ENCODE measurements around the gene TEX26. TPM values are rescaled to one million over a fixed set of nuclear protein-coding genes. Genes with fewer than 3 reads are reported as not detected.

TEX26 gene
- total and polyA plus RNA-seq, 2 of the 4 experiments (the other 2 are of a cell fraction), result not detected

- H4K20me1 ChIP-seq (ENCODE audit: insufficient read depth, low read length), result no peaks in the 10 kb centered on the region
- no peak overlapping the region for H3K23ac ChIP-seq (ENCODE audit: low read depth, low read length)
- H4K91ac ChIP-seq (ENCODE audit: insufficient read depth, low read depth, low read length), result no peak overlapping the region
- H3K4me1 ChIP-seq (ENCODE audit: control insufficient read depth, insufficient read depth, low read length), result no peaks in the 10 kb centered on the region; the same call in 1 of the 2 replicates
- no peaks in the 10 kb centered on the region for H3K9me3 ChIP-seq (ENCODE audit: control insufficient read depth, insufficient read depth, low read length)
- H2AFZ ChIP-seq (replicated peaks; ENCODE audit: low read length, poor library complexity), result no peak overlapping the region
- H3K9me1 ChIP-seq (ENCODE audit: insufficient read depth, low read length), result 0 out of 2 replicates have a peak, but pooled peaks cover 2% of the 10 kb centered on the region
- H4K8ac ChIP-seq (ENCODE audit: low read depth in 2 of 2, low read length in 2 of 2), result no peak overlapping the region
- CTCF ChIA-PET, result no interaction called here
- ATAC-seq (ENCODE audit: low read depth) (no peak), DNase-seq (no peak)
- in situ Hi-C loops (cut with MboI; ENCODE audit: low sequenced_read_pairs) (loop anchor here (10.0 kb wide), 1 partner anchor 205 kb away; no protein-coding TSS in a partner anchor), dilution Hi-C loops (cut with HindIII; ENCODE audit: low sequenced_read_pairs, unreplicated experiment) (no loop called here), intact Hi-C loops (cut with micrococcal nuclease) (loop anchor here (10.0 kb wide), 2 partner anchors 205 to 335 kb away; no protein-coding TSS in a partner anchor)
- H2BK20ac ChIP-seq (ENCODE audit: low read depth, low read length), result no peak overlapping the region
- no peak overlapping the region for H3K14ac ChIP-seq (replicated peaks; ENCODE audit: low read depth, low read length)
- no peak overlapping the region for H3K9ac ChIP-seq (ENCODE audit: low read depth, low read length)
- no peak overlapping the region for H3K4me2 ChIP-seq (ENCODE audit: low read depth, low read length)
- POLR2A ChIA-PET (ENCODE audit: unreplicated experiment), result no interaction called here
- no peak overlapping the region for H2AK5ac ChIP-seq (ENCODE audit: low read depth, low read length)
- H3K4me3 ChIP-seq (ENCODE audit: insufficient read depth, low read depth, low read length), result no peak overlapping the region
- H2BK15ac ChIP-seq (ENCODE audit: low read depth, low read length), result no peak overlapping the region
- peaks cover 2% of the 10 kb centered on the region; the same call in 1 of the 2 replicates for H3K27me3 ChIP-seq (ENCODE audit: control insufficient read depth, insufficient read depth, low read length)
- no peak overlapping the region for H2BK5ac ChIP-seq (ENCODE audit: low read depth, low read length, poor library complexity, severe bottlenecking)
- no peak overlapping the region for H3K27ac ChIP-seq (ENCODE audit: insufficient read depth, low read length)
- WGBS, 2 experiments (ENCODE audit: extremely low coverage in 2 of 2, insufficient read length in 1 of 2), result 83% methylated on average over 2 of the region's 2 CpGs; no CpG with 5 or more reads in 1 of the 2 experiments
- TF ChIP-seq SMC3 (IDR thresholded peaks at IDR 0.05; ENCODE audit: low read depth, low read length), result no peak
- TF ChIP-seq MAFK (IDR thresholded peaks at IDR 0.05; ENCODE audit: low read depth, low read length), result no peak
- no peak for TF ChIP-seq NFE2L2 (IDR thresholded peaks at IDR 0.05; ENCODE audit: low read depth, low read length)
- no peak for TF ChIP-seq CTCF (conservative IDR thresholded peaks at IDR 0.05; ENCODE audit: low read depth, low read length)
- no peak for TF ChIP-seq MAZ (IDR thresholded peaks at IDR 0.05; ENCODE audit: borderline replicate concordance, low read depth, low read length)
- no peak for TF ChIP-seq RAD21 (IDR thresholded peaks at IDR 0.05; ENCODE audit: low read length)
- no peak for TF ChIP-seq CEBPB (IDR thresholded peaks at IDR 0.05; ENCODE audit: low read depth, low read length)
- TF ChIP-seq CHD1 (IDR thresholded peaks at IDR 0.05; ENCODE audit: low read depth, low read length), result no peak
- TF ChIP-seq POLR2A (IDR thresholded peaks at IDR 0.05; ENCODE audit: low read depth, low read length), result no peak
- TF ChIP-seq ELK1 (IDR thresholded peaks at IDR 0.05; ENCODE audit: borderline replicate concordance, low read depth, low read length), result no peak
- TF ChIP-seq RCOR1 (IDR thresholded peaks at IDR 0.05; ENCODE audit: insufficient replicate concordance, low read length), result no peak
- TF ChIP-seq MXI1 (IDR thresholded peaks at IDR 0.05; ENCODE audit: borderline replicate concordance, low read depth, low read length), result no peak
- no peak for TF ChIP-seq FOS (IDR thresholded peaks at IDR 0.05; ENCODE audit: low read depth, low read length)
- TF ChIP-seq USF2 (IDR thresholded peaks at IDR 0.05; ENCODE audit: low read depth, low read length), result no peak
- TF ChIP-seq RFX5 (IDR thresholded peaks at IDR 0.05; ENCODE audit: low read depth, low read length), result no peak
- TF ChIP-seq BHLHE40 (IDR thresholded peaks at IDR 0.05; ENCODE audit: low read depth, low read length), result no peak
- no peaks in the 10 kb centered on the region for H3K36me3 ChIP-seq (ENCODE audit: control insufficient read depth, insufficient read depth, low read length)
- no peak overlapping the region for H3K56ac ChIP-seq (ENCODE audit: extremely low read depth, insufficient read depth, low read length)
- no peak overlapping the region for H3K18ac ChIP-seq (ENCODE audit: low read depth, low read length)
- no peak overlapping the region for H4K5ac ChIP-seq (ENCODE audit: low read depth, low read length)
- no peaks in the 10 kb centered on the region for H3K79me1 ChIP-seq (ENCODE audit: low read depth in 1 of 2, low read length in 2 of 2)
- H3K4ac ChIP-seq (ENCODE audit: low read depth, low read length), result no peak overlapping the region
- no peak overlapping the region for H2AK9ac ChIP-seq (replicated peaks; ENCODE audit: low read depth, low read length, poor library complexity)
- BruUV-seq (replicated peaks), result no TSS peak
- H2BK120ac ChIP-seq (ENCODE audit: low read depth, low read length), result no peak overlapping the region
Observed at GRCh38 chr13:31010296-31010695, 77.8 kb downstream of the TEX26 start.

All from IMR-90 (cell line).